ENCODE results near the gene GDPD1.

DNA sequence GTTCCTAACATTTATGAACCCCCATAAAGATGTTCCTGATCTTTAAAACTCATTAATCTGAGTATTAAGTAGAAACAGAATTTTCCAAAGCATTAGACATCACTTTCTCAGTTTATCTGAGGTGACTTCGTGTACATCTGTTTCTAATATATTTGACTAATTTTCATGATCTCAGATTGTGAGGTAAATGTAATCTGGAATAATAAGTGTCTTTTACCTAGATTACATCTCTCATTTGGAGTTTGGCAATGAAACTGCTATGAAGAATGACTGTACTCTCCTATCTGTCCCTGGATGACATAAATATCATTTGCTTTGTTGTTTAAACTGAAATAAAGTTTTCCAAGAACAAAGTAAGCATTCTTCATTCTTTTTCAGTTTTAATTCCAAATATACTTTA lies 55.3 kb downstream of the GDPD1 start:
- TF ChIP-seq, protein P1, sequence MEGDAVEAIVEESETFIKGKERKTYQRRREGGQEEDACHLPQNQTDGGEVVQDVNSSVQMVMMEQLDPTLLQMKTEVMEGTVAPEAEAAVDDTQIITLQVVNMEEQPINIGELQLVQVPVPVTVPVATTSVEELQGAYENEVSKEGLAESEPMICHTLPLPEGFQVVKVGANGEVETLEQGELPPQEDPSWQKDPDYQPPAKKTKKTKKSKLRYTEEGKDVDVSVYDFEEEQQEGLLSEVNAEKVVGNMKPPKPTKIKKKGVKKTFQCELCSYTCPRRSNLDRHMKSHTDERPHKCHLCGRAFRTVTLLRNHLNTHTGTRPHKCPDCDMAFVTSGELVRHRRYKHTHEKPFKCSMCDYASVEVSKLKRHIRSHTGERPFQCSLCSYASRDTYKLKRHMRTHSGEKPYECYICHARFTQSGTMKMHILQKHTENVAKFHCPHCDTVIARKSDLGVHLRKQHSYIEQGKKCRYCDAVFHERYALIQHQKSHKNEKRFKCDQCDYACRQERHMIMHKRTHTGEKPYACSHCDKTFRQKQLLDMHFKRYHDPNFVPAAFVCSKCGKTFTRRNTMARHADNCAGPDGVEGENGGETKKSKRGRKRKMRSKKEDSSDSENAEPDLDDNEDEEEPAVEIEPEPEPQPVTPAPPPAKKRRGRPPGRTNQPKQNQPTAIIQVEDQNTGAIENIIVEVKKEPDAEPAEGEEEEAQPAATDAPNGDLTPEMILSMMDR (IDR thresholded peaks at IDR 0.05) = no peak
- TF ChIP-seq EP300 (IDR thresholded peaks at IDR 0.05) (no peak), POLR2A (IDR thresholded peaks at IDR 0.05) (no peak)
